NCI-H146 (cell line): ENCODE results near the gene HIRA.
"Not testable (repeated sequence)": the region's sequence is repeated elsewhere in the genome, so short reads cannot be mapped to it uniquely, and the experiment has no call there.

ENCODE experiments used
- DNase-seq: peaks from one replicate; lab custom pipeline; 2025; lab: John Stamatoyannopoulos, UW

Gene HIRA

DNA sequence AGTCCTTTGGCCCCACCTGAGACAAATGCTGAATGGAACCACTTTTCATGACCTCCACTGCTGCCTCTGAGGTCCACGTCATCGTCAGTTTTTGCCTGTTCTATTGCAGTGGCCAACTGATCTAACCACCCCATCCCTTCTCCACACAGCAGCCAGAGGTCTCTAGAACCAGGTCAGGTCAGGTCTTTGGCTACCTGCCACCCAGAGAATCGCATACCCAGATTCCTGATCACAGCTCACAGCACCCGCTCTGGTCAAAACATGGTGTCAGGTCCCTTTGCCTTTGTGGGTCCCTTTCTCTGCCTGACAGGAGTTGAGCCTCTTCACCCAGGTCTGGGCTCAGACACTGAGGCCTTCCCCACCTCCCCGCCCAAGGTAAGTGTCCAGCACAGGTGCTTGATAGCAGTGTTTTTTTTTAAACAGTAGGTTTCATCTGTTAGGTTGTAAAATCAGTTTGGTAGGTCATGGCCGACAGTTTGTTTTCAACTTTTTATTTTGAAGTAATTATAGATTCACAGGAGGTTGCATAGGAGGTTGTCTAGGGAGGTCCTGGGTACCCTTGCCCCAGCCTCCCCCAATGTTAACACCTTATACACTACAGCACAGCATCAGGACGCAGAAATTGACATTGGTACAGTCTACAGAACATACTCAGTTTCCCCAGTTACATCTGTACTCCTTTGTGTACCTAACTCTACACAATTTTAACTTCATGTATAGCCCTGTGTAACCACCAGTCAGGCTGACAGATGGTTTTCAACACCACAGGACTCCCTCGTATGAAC is 9.1 kb upstream of the HIRA start:
- DNase-seq: no peak

DNA sequence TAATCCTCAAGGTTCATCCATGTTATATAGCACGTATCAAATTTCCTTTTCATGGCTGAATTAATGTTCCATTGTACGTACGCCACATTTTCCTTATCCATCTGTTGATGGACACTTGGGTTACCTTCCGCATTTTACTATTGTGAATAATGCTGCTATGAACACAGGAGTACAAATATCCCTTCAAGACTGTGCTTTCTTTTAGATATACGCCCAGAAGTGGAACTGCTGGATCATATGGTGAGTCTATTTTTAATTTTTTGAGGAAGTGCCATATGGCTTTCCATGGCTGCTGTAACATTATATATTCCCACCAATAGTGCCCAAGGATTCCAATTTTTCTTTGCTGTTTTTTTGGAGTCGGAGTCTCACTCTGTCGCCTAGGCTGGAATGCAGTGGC is 6.8 kb upstream of the HIRA start:
- DNase-seq: no peak

DNA sequence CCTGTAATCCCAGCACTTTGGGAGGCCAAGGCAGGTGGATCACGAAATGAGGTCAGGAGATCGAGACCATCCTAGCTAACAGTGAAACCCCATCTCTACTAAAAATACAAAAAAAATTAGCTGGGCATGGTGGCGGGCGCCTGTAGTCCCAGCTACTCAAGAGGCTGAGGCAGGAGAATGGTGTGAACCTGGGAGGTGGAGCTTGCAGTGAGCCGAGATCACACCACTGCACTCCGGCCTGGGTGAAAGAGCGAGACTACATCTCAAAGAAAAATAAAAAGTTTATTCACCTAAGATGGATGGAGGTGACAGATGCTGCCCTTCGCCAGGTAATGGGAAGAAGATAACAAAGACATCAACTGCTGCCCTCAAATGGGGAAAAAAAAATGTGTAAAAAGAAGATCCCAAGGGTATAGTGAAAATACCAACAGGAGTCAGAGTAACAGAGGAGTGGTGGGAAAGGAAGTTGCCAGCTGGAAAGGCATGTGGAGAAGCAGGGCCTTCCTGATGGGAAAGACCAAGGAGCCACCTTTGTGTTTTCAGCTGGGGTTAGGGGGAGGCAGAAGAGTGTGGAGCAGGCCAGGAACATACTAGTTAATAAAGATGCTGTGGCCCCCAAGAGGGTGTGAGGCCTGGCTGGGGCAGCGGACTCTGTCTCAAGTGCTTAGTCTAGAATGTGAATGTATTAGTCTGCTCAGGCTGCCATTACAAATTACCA is 5.1 kb upstream of the HIRA start:
- not testable (repeated sequence) for DNase-seq

DNA sequence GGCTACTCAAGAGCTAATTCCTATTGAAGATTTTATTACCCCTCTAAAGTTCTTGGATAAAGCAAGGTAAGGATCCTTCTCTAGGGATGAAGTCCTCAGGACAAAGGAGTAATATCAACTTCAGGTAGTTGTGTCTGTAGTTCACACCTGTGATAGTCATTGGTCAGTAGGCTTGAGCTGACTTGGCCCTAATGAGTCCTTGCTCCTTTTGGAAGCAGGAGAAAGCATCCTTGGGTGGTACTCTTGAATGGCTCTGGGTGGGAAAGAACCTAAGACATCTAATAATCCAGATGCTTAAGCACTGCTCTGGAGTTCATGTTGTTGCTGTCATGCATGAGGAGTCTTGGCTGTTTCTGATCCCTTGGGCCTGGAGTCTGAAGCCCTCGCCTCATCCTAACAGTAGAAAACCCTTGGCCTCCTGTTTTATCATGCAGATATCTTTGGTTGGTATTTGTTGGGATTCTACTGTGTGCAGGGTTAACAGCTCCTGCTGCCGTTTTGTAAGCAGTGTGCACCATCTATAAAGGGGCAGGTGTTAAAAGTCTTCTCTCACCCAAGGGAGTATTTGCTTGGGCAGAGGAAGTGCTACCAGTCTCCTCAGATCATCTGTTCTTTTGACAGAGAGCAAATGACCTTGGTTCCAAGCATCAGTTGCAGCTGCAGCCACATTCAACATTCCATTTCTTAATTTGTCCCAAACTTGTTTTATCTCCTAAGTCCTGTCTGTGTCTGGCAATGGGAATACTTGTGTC is 3.5 kb upstream of the HIRA start:
- DNase-seq: no peak

DNA sequence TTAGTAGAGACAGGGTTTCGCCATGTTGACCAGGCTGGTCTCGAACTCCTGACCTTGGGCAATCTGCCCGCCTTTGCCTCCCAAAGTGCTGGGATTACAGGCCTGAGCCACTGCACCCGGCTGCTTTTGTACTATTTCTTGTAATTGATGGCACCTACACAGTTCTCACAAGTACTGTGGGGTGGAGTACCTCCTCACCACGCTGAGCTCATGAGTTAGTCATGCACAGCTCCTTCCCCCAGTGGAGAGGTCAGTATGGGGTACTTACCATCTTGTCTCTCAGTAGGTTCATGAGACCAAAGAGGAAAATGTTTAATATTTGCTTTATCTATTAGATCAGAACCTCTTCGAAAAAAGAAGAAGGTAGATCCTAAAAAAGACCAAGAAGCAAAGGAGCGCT is 2.9 kb upstream of the HIRA start:
- DNase-seq: no peak

DNA sequence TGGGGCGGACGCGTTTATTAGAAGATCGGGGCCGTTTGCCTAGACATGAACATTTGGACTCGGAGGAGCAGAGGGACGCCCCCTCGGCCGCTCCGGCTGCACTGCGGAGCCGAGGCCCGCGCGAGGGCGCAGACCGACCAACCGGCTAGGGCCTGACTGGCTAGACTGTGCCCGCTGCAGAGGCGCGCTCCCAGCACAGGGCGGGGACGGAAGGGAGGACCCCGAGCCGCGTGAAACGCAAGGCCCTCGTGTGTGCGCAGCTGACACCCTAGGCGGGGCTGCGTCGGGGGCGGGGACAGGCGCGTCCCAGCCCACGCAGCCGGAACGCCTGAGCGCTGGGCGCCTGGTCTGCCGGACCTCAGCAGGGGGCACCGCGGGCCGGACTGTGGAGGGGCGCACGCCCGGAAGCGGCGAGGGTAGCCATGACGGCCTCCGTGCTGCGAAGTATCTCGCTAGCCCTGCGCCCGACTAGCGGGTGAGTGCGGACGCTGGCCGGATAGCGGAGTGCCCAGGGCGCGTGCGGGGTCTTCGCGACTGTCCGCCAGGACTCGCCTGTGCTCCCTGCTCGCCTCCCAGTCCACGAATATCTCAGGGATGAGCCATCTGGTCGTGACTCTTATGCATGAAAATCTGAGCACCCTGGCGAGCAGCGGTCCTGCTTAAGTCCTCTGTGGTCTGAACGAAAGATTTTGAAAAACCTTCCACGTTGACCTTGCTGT is 759 bp upstream of the HIRA start, which contains the start of gene MRPL40:
Gene MRPL40 (plus strand): TSS at position 413 of the 719 bp plus-strand sequence. CDS start 10 bp downstream, at position 423.
- peak; percentile 91 for DNase-seq

DNA sequence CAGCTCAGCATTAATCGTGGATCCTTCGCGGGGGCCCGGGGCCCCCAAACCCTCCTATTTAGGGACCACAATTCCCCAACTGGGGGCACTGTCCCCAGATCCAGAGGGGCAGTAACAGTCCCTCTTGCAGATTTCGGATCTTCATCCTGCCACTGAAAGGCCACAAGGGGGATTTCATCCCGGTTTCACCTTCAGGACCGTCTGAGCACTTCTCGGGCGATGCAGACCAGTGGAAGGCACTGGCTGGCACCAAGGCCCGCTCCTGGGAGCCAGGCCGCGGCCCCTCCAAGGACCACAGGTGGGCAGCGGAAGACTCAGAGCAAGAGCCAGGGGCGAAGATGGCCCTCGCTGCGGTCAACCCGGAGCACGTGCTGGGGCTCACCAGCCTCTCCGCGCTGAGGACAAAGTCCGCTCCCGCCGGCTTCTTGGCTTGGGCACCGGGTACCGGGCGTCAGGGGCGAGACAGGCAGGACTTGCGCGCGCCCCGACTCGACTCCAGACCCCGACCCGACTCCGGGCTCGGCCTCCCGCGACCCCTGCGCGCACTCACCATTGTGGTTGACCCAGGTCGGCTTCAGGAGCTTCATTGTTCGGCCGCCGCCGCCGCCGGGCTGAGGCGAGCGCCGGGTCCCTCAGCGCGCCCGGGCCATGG is 517 bp downstream of the HIRA start:
- peak; percentile 29 for DNase-seq

DNA sequence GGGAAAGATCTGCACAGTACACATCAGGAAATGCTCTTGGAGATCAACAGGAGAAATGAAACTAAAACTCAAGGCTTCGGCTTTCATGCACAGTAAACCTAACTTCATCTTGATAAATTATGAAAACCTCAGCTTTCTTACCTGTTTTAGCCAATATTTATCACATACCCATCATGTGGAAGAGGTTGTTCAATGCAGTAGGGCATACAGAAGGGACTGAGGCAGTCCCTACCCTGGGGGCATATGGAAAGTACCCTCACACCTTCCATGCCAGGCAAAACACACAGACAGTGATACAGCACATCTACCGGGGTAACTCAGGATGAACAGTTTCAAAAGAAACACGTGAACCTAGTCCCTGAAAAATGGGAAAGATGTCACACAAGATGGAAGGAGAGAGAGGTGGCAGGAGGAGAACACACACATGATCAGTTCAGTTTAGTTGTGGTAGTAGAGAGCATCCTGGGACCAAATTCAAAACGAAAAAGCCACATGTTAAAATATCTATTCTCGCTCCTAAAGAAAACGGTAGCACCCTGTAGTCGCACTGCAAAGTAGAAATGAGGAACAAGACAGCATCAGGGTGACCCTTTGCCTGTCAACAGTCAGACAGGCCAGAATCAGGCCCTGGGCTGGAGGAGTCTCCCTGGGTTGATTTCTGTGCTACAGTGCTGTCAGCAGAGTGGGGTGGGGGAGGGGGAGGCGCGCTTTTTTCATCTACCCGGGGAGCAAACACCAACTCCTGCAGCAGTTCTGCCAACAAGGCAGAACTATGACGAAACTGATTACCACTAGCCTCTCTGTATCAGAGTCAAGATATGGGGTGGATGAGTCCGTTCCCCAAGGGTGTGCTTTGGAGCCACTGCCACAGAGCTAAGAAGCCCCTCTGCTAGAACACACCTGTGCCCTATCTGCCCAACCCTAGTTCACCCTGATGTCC is 1.3 kb downstream of the HIRA start:
- DNase-seq: no peak

DNA sequence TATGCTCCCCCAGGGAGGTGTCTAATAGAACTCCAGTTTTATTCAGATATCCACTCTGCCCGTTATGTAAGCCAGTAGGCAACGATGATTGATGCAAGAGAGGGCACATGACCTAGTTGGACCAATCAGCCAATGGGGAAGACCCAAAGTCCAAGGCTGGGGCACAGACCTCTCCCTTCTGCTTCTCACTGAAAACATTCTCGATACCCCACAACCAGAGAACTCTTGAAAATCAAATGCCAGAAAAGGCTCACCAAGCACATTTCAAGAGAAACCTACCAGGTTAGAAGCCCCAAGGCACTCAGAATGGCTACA is 7.4 kb downstream of the HIRA start:
- no peak for DNase-seq

DNA sequence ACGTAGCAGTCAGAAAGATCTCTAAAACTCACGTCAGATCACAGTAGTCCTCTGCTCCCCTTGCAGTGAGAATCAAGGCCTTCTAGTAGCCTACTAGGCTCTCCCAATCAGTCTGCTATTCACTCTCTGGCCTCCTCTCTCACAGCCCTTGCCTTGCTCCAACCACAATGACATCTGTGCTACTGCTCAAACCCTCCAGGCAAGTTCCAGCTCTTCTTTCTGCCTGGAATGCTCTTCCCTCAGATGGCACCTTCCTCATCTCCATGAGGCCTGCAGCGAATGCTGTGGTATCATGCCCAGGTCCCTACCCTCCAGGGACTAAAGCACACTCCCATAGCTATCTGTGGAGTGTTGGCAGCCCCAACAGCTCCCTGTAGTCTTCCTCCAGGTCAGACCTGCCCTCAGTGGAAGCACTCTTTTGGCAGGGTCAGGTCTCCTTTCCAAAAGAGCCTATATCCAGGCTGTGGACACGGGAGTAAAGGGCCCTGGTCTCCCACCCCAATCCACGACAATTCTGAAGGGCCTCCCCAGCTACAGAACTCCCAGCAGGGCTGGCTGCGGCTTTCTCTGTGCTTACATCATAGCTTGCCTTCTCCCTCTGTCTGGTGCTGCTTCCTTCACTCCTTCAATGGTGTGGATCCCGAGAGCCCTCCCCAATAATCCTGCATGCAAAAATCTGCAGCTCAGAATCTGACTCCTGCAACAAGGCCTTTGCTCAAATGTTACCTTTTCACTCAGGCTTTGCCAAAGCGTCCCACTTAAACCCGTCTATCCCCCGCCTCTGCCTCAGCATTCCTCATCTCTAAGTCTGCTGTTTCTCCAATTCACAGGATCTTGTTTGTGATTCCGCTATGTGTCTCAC is 8.9 kb downstream of the HIRA start:
- DNase-seq: no peak

DNA sequence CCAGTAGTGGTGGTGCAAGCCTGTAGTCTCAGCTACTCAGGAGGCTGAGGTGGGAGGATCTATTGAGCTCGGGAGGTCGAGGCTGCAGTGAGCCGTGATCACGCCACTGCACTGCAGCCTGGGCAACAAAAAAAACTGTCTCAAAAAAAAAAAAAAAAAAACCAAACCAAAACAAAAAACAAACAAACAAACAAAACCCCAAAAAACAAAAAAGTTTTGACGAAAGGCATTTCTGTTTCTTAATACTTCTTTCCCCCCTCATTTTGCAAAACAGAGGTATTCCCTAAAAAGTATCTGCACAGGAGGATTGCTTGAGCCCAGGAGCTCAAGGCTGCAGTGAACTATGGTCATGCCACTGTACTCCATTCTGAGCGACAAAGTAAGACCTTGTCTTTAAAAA is 11.2 kb downstream of the HIRA start:
- DNase-seq: no peak

DNA sequence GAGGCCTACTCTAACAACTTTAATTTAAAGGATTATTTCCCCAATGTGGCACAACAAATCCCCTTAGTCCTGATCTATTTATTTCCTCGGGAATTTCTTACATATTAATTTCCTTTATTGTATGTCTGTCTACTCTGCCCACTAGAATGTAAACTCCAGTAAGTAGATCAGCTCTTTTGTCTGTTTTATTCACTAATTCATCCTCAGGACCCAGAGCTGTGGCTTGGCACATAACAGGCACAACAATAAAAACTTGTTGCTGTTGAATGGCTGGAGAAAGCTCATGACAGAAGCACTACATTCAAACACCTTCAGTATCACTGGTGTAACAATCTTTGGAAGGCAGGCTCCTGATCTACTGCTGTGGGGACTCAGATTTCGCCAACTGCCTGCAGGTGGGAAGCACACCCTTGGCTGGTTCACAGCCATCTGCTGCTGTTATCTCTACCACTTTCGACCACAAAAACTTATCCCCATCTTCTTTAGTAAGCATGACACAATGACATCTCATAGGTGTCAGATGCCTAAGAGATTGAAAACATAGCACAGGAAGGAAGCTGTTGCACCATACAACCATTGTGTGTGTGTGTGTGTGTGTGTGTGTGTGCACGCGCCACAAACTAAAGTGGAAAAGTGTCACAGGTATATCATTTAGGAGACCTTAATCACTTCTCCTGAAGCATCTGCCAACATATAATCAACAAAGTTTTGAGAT is 11.9 kb downstream of the HIRA start:
- DNase-seq: no peak

DNA sequence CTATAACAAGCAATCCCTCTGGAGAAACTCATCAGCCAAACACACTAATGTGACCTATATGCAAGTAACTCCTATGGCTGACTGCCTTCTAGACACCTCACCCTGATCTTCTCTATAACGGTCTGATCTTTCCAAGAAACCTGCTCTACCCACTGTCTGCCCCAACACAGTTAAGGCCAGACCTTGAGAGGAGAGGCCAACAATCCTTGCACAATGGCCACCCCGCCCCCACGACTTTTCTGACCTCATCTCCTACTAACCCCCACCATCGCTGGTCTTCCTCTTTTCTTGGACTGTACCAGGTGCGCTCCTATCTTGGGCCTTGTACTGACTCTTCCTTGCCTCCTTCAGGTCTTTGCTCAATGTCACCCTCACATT is 12.5 kb downstream of the HIRA start:
- no peak for DNase-seq

DNA sequence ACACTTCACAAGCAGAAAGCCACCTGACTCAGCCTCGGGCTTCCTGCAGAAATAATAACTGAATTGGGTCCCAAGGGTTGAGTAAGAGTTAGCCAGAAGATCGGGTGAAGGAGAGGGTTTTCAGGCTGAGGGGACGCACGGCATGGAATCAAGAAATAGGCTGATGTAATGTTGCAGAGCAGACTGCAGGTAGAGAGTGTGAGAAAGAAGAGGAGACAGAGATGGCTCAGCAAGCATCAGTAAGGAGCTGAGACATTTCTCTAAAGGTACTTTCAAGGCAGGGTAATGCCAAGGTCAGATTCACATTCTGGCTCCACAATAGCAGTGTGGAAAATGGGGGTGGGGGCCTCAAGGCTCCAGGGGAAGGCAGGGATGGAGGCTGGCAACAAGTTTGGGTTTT is 18.6 kb downstream of the HIRA start:
- no peak for DNase-seq

DNA sequence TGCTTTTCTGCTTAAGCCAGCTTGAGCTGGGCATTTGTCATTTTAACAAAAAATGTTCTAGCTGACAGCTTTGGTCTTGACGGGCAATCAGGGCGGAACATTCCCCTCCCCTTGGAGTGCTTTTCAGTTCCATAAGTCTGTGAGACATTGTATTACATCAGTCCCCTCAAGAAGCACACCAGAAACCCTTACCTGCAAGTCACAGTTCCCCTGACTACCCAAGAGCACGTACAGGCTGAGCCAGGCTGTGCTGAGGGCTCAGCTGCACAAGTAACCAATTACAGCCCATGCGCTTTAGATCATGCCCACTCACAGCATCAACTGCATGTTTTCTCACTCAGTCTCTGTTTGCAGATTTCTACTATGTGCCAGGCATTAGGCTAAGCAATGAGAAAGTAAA is 19.1 kb downstream of the HIRA start:
- no peak for DNase-seq

DNA sequence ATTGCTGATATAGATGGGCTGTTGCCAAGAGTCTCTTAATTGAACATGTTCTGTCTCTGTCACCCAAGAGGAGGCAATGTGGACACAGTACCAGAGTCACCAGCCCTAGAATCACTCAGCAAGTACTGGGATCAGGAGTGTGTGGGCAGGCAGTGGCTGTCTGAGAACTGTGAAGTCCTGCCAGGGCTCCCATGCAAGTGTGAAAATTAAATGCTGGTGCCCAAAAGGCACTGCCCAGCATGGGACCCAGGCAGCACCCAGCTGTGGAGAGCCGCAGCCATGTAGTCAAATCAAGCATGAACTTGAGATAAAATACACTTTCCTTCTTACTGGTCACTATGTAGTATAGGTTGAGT is 19.9 kb downstream of the HIRA start:
- no peak for DNase-seq

DNA sequence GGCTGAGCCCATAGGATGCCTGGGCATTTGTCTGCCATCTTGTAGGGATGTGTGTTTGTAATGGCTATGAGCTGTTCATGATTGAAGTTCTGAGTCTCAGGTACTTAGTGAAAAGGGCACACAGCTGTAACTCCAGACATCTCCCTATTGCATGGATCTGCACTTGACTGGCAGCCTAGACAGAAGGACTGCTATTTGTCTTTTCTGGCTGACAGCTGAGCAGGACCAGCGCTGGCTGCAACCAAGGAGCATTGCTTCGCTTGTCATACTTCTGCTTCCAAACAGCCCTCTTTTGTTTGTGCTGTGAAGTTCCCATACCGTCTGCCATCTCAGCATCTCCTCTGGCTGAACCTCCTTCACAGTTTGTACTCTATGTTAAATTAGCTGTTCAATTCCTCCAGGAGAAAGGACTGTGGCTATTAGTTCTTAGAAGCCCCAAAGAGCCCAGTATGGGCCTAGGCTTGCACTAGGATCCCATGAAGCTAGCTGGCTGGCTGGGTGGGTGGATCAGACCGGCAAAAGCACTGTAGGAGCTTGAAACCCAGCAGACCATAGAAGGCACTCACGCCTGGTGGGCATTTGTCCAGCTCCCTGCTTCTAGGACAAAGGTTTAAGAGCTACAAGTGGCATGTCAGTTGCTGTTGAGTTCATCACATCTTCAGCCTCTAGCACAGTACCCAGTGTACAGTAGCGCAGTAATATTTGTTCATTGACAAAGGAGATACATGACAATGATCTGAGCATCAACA is 20.4 kb downstream of the HIRA start:
- DNase-seq: no peak
